ENCODE results near the gene SFN. TPM values are rescaled to one million over a fixed set of nuclear protein-coding genes. Genes with fewer than 3 reads are reported as not detected.

The SFN gene
- total and polyA plus RNA-seq, 2 of the 13 experiments (the other 11 are each of a cell fraction or from before 2014, with no cell fraction given): 4.3 to 5.6 TPM

- TF ChIP-seq, protein P1, sequence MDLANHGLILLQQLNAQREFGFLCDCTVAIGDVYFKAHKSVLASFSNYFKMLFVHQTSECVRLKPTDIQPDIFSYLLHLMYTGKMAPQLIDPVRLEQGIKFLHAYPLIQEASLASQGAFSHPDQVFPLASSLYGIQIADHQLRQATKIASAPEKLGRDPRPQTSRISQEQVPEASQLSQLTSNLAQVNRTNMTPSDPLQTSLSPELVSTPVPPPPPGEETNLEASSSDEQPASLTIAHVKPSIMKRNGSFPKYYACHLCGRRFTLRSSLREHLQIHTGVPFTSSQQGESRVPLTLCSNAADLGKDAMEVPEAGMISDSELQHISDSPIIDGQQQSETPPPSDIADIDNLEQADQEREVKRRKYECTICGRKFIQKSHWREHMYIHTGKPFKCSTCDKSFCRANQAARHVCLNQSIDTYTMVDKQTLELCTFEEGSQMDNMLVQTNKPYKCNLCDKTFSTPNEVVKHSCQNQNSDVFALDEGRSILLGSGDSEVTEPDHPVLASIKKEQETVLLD (CRISPR knock-in tag; IDR thresholded peaks at IDR 0.05; ENCODE audit: low read depth): no peak
- TF ChIP-seq FLYWCH1 (CRISPR knock-in tag; IDR thresholded peaks at IDR 0.05) (no peak), NR2F1 (CRISPR knock-in tag; IDR thresholded peaks at IDR 0.05) (no peak), NKX3-1 (CRISPR knock-in tag; IDR thresholded peaks at IDR 0.05) (no peak), SNRNP70 (IDR thresholded peaks at IDR 0.05; ENCODE audit: low read depth, low read length) (no peak), FOSL1 (CRISPR knock-in tag; IDR thresholded peaks at IDR 0.05; ENCODE audit: borderline replicate concordance) (no peak), ZNF687 (CRISPR knock-in tag; IDR thresholded peaks at IDR 0.05) (peak; percentile 75), ZNF7 (CRISPR knock-in tag; IDR thresholded peaks at IDR 0.05) (no peak), ZNF317 (CRISPR knock-in tag; IDR thresholded peaks at IDR 0.05) (no peak), ZNF660 (CRISPR knock-in tag; IDR thresholded peaks at IDR 0.05; ENCODE audit: borderline replicate concordance, low read depth) (no peak), HHEX (CRISPR knock-in tag; IDR thresholded peaks at IDR 0.05) (no peak), ZNF839 (CRISPR knock-in tag; IDR thresholded peaks at IDR 0.05; ENCODE audit: borderline replicate concordance) (no peak), GATAD1 (CRISPR knock-in tag; IDR thresholded peaks at IDR 0.05) (no peak; the same call in 1 of the 2 replicates), MATR3 (CRISPR knock-in tag; IDR thresholded peaks at IDR 0.05) (no peak), ZNF674 (CRISPR knock-in tag; IDR thresholded peaks at IDR 0.05; ENCODE audit: low read depth) (no peak), ZNF563 (CRISPR knock-in tag; IDR thresholded peaks at IDR 0.05) (peak; percentile 50; the same call in 1 of the 2 replicates), POLR2AphosphoS5 (IDR thresholded peaks at IDR 0.05; ENCODE audit: low read depth, low read length) (peak; percentile 8; the same call in 1 of the 2 replicates), ZNF512 (CRISPR knock-in tag; IDR thresholded peaks at IDR 0.05) (no peak), TRIM24 (CRISPR knock-in tag; IDR thresholded peaks at IDR 0.05) (no peak), NCOA5 (CRISPR knock-in tag; IDR thresholded peaks at IDR 0.05) (no peak)
- TF ChIP-seq, protein P2, sequence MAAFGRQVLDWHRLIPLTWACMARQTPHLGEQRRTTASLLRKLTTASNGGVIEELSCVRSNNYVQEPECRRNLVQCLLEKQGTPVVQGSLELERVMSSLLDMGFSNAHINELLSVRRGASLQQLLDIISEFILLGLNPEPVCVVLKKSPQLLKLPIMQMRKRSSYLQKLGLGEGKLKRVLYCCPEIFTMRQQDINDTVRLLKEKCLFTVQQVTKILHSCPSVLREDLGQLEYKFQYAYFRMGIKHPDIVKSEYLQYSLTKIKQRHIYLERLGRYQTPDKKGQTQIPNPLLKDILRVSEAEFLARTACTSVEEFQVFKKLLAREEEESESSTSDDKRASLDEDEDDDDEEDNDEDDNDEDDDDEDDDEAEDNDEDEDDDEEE (CRISPR knock-in tag; IDR thresholded peaks at IDR 0.05): no peak
Measured at GRCh38 chr1:26911399-26912146, 48.6 kb downstream of the SFN start (continued).

All from HepG2 (cell line).